Subcutaneous adipose tissue (tissue), 4 donors: ENCODE results near the gene ATXN7L1. TPM values are rescaled to one million over a fixed set of nuclear protein-coding genes. Genes with fewer than 3 reads are reported as not detected.

Experiments
- CTCF ChIP-seq: fragments of 450-650 bp; IDR thresholded peaks from one replicate; pipeline ENCODE4 v1.5.1; 2016; ENCODE audit warnings: low read depth, mild to moderate bottlenecking, control low read depth, antibody characterized with exemption, moderate library complexity
- total RNA-seq, 4 donors: library from RNA; depleted of rRNA; stranded (reverse); fragments of >200 nt; gene quantifications; one replicate each; pipeline ENCODE4 v1.1.0, GENCODE V29; 2016

ATXN7L1 gene
- total RNA-seq, 4 donors from 2014 or later: 11.5 to 29.2 (median 13.3) TPM

- no peak for TF ChIP-seq CTCF
Measured at GRCh38 chr7:105611856-105612775, 264.3 kb downstream of the ATXN7L1 start.

GRCh38 chr7:105610165-105610930 is 266.1 kb downstream of the ATXN7L1 start:
- TF ChIP-seq CTCF: no peak

- no peak for TF ChIP-seq CTCF
Measured at GRCh38 chr7:105602325-105603305, 273.8 kb downstream of the ATXN7L1 start.

GRCh38 chr7:105600720-105601550 is 275.5 kb downstream of the ATXN7L1 start:
- no peak for TF ChIP-seq CTCF

- TF ChIP-seq CTCF: no peak
Measured at GRCh38 chr7:105599551-105599950, 276.8 kb downstream of the ATXN7L1 start.

GRCh38 chr7:105596866-105597265 is 279.5 kb downstream of the ATXN7L1 start:
- TF ChIP-seq CTCF: no peak
